ENCODE results near the gene SLC25A39. TPM values are rescaled to one million over a fixed set of nuclear protein-coding genes. Genes with fewer than 3 reads are reported as not detected.

Gene SLC25A39
- total RNA-seq, 1 donor from 2014 or later = 129 TPM

GRCh38 chr17:44346064-44346844, 21.6 kb upstream of the SLC25A39 start:
- ATAC-seq (ENCODE audit: low read depth) (no peak), DNase-seq (no peak)
- POLR2A ChIA-PET = interaction anchor here (1.0 to 8.7 kb wide), 16 partner anchors 8 to 281 kb away, joined by 3 to 241 read pairs (median 8); partner anchors contain the start of genes ATXN7L3, GPATCH8, SLC25A39 and TMUB2
- CTCF ChIA-PET = interaction anchor here (0.9 to 2.2 kb wide), 15 partner anchors 8 to 402 kb away, joined by 3 to 38 read pairs (median 6); partner anchors contain the start of gene HDAC5
- Mint-ChIP-seq H3K4me1 (peaks cover 66% of the 10 kb centered on the region), H3K4me3 (peak overlapping the region; percentile 97), H3K27ac (peak overlapping the region; percentile 89), H3K27me3 (no peaks in the 10 kb centered on the region), H3K36me3 (ENCODE audit: low read depth) (peaks cover 31% of the 10 kb centered on the region), H3K9me3 (no peaks in the 10 kb centered on the region)
- intact Hi-C loops (cut with micrococcal nuclease) = loop anchor here (5.0 to 10.0 kb wide), 4 partner anchors 224 to 969 kb away; partner anchors contain the start of genes G6PC3, HDAC5 and MAP3K14
- no peak for TF ChIP-seq CTCF (IDR thresholded peaks at IDR 0.05)

- peaks cover 25% of the 10 kb centered on the region for H3K36me3 Mint-ChIP-seq (ENCODE audit: low read depth)
- ChIA-PET POLR2A (interaction anchor here (0.6 to 8.7 kb wide), 19 partner anchors 9 to 1136 kb away, joined by 3 to 241 read pairs (median 6); partner anchors contain the start of genes ATXN7L3, GPATCH8, HROB and SLC25A39), CTCF (interaction anchor here (0.8 to 2.2 kb wide), 18 partner anchors 9 to 402 kb away, joined by 3 to 38 read pairs (median 6); partner anchors contain the start of genes FAM171A2 and HDAC5)
- peak; percentile 18 for ATAC-seq (ENCODE audit: low read depth)
- H3K27me3 Mint-ChIP-seq = no peaks in the 10 kb centered on the region
- H3K4me1 Mint-ChIP-seq = peaks cover 62% of the 10 kb centered on the region
- H3K27ac Mint-ChIP-seq = peak overlapping the region; percentile 89
- H3K4me3 Mint-ChIP-seq = peak overlapping the region; percentile 97
- no peak for TF ChIP-seq CTCF (IDR thresholded peaks at IDR 0.05)
- H3K9me3 Mint-ChIP-seq = no peaks in the 10 kb centered on the region
- no peak for DNase-seq
- intact Hi-C loops (cut with micrococcal nuclease) = loop anchor here (1.0 to 10.0 kb wide), 10 partner anchors 9 to 969 kb away; partner anchors contain the start of genes G6PC3, HDAC5, HROB and MAP3K14
Measured at GRCh38 chr17:44345454-44346026, 20.9 kb upstream of the SLC25A39 start.

GRCh38 chr17:44344939-44345453, 20.4 kb upstream of the SLC25A39 start, which contains the start of gene GRN:
GRN (plus strand) TSS chr17:44345302; CDS start chr17:44349165, 3,863 bp downstream.
- peak; percentile 76 for DNase-seq
- ATAC-seq (ENCODE audit: low read depth) = peak; percentile 70

More at GRCh38 chr17:44344939-44345453, 20.4 kb upstream of the SLC25A39 start, which contains the start of gene GRN:
- POLR2A ChIA-PET = interaction anchor here (0.6 to 8.7 kb wide), 19 partner anchors 9 to 1135 kb away, joined by 3 to 241 read pairs (median 6); partner anchors contain the start of genes ATXN7L3, GPATCH8, HROB and SLC25A39
- Mint-ChIP-seq H3K27me3 (no peaks in the 10 kb centered on the region), H3K4me1 (peaks cover 58% of the 10 kb centered on the region), H3K36me3 (ENCODE audit: low read depth) (peaks cover 21% of the 10 kb centered on the region), H3K9me3 (no peaks in the 10 kb centered on the region), H3K4me3 (peak within 1 kb of the TSS; percentile 97), H3K27ac (peak within 1 kb of the TSS; percentile 89)
- TF ChIP-seq CTCF (IDR thresholded peaks at IDR 0.05) = no peak
- intact Hi-C loops (cut with micrococcal nuclease) = loop anchor here (1.0 to 10.0 kb wide), 10 partner anchors 9 to 970 kb away; partner anchors contain the start of genes G6PC3, HDAC5, HROB and MAP3K14
- CTCF ChIA-PET = interaction anchor here (0.8 to 2.2 kb wide), 19 partner anchors 9 to 401 kb away, joined by 3 to 38 read pairs (median 5); partner anchors contain the start of genes FAM171A2 and HDAC5

Measured in activated B cell treated with CpG ODN at 0.5 μM for 24 hours (primary cell).